ENCODE results near the gene SREBF1. TPM values are rescaled to one million over a fixed set of nuclear protein-coding genes. Genes with fewer than 3 reads are reported as not detected.
A peak's percentile ranks its signal among the peaks of the same experiment; 100 is the strongest.

The SREBF1 gene
- total and polyA plus RNA-seq, 2 experiments from 2014 or later: 39.6 to 85.3 TPM

DNA sequence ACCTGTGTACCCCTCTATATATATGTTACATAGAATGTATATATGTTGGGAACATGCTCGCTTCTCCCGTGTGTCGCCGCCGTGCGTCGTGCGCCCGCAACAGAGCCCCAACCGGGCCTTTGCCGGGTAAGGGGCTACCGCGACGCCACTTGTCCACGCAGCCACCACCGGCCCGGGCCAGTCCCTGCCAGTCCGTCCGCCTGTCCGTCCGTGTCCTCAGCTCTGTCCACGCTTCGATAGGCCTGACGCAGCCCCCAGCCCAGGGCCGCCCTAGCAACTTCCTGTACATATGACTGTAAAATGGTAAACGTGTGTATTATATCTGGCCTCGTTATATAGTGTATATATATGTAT lies 25.9 kb downstream of the SREBF1 start:
- Mint-ChIP-seq H3K27ac (no peak overlapping the region), H3K36me3 (ENCODE audit: low read depth) (peaks cover 24% of the 10 kb centered on the region), H3K4me1 (peaks cover 18% of the 10 kb centered on the region), H3K9me3 (no peaks in the 10 kb centered on the region), H3K4me3 (peak overlapping the region; percentile 70), H3K27me3 (ENCODE audit: insufficient read depth, low read depth, poor library complexity) (peaks cover 31% of the 10 kb centered on the region)
- Histone ChIP-seq H3K9me2 (ENCODE audit: insufficient read depth) (no peaks in the 10 kb centered on the region), H3K36me3 (ENCODE audit: insufficient read depth) (no peaks in the 10 kb centered on the region), H3K27ac (ENCODE audit: low read depth) (no peak overlapping the region), H3F3A (replicated peaks; ENCODE audit: low read depth) (peaks cover 19% of the 10 kb centered on the region), H3K4me2 (peak overlapping the region; percentile 96), H3K4me1 (ENCODE audit: insufficient read depth) (peaks cover 20% of the 10 kb centered on the region), H4K20me1 (replicated peaks; ENCODE audit: insufficient read depth) (peaks cover 16% of the 10 kb centered on the region), H2AFZ (no peak overlapping the region), H3K27me3 (ENCODE audit: insufficient read depth) (peaks cover 29% of the 10 kb centered on the region), H3K79me2 (replicated peaks; ENCODE audit: insufficient read depth) (no peaks in the 10 kb centered on the region), H3K4me3 (peak overlapping the region; percentile 82)
- DNase-seq (ENCODE audit: low spot score): no peak
- ATAC-seq: no peak
- no peak for TF ChIP-seq ZNF331 (CRISPR knock-in tag; IDR thresholded peaks at IDR 0.05; ENCODE audit: low read depth)

DNA sequence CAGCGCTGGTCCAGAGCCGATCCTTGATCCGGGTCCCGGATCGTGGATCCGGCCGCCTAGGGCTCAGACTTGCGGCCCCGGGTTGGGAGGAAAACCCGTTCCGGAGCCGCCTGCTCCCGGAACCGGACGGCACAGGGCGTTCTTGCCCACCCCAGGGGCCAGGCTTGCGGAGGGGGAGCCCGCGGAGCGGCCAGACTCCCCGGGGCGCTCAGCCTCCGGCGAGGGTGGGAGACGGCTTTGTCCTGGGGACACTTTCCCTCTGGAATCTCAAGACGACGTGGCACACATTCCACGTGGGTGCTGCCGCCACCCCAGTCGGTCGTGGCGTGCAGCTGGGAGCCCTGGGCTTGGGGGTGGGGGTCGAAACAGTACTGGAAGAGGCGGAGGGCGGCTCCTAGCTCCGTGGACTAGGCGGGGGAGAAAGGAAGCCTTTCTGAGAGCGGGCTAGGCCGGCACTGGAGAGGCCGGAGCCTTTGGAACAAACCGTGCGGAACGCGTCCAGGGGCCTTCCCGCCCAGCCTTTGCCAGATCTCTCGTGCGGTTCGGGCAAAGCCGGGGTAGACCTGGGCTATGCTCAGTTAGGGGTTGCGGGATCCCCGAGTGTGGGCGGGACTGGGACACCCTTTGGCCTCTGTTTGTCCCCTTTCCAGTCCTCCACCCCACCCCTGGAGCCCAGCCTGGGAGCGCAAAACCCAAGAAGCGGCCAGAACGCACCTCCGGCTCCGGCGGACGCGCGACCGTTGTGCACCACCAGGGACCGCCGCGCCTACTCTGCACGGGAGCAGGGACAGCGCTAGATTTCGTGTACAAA lies 26.5 kb downstream of the SREBF1 start:
- DNase-seq (ENCODE audit: low spot score): peak; percentile 91
- peak overlapping the region; percentile 70 for H3K4me3 Mint-ChIP-seq

More for the DNA sequence above, 26.5 kb downstream of the SREBF1 start:
- peak overlapping the region; percentile 82 for H3K4me3 ChIP-seq
- peak overlapping the region; percentile 96 for H3K4me2 ChIP-seq
- no peak overlapping the region for H3K27ac ChIP-seq (ENCODE audit: low read depth)
- peak; percentile 65 for ATAC-seq
- H2AFZ ChIP-seq: peak overlapping the region; percentile 59; the same call in 1 of the 2 replicates
- no peaks in the 10 kb centered on the region for H3K36me3 ChIP-seq (ENCODE audit: insufficient read depth)
- H3K9me2 ChIP-seq (ENCODE audit: insufficient read depth): no peaks in the 10 kb centered on the region
- H3K79me2 ChIP-seq (replicated peaks; ENCODE audit: insufficient read depth): no peaks in the 10 kb centered on the region
- H3K27me3 Mint-ChIP-seq (ENCODE audit: insufficient read depth, low read depth, poor library complexity): peaks cover 31% of the 10 kb centered on the region
- TF ChIP-seq, protein P1, sequence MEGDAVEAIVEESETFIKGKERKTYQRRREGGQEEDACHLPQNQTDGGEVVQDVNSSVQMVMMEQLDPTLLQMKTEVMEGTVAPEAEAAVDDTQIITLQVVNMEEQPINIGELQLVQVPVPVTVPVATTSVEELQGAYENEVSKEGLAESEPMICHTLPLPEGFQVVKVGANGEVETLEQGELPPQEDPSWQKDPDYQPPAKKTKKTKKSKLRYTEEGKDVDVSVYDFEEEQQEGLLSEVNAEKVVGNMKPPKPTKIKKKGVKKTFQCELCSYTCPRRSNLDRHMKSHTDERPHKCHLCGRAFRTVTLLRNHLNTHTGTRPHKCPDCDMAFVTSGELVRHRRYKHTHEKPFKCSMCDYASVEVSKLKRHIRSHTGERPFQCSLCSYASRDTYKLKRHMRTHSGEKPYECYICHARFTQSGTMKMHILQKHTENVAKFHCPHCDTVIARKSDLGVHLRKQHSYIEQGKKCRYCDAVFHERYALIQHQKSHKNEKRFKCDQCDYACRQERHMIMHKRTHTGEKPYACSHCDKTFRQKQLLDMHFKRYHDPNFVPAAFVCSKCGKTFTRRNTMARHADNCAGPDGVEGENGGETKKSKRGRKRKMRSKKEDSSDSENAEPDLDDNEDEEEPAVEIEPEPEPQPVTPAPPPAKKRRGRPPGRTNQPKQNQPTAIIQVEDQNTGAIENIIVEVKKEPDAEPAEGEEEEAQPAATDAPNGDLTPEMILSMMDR (conservative IDR thresholded peaks at IDR 0.05; ENCODE audit: low read depth in 2 of 2): 0 out of 4 replicates have a peak, but pooled peaks of 1 of the 2 experiments have one; percentile 11
- TF ChIP-seq ZNF331 (CRISPR knock-in tag; IDR thresholded peaks at IDR 0.05; ENCODE audit: low read depth): no peak
- no peak for TF ChIP-seq JUNB (IDR thresholded peaks at IDR 0.05; ENCODE audit: unreplicated experiment)
- TF ChIP-seq REST (IDR thresholded peaks at IDR 0.05; ENCODE audit: unreplicated experiment): no peak
- TF ChIP-seq CREB1 (CRISPR knock-in tag; IDR thresholded peaks at IDR 0.05; ENCODE audit: low read depth): peak; percentile 56
- peak; percentile 35 for TF ChIP-seq POLR2AphosphoS5 (IDR thresholded peaks at IDR 0.05; ENCODE audit: low read depth)
- TF ChIP-seq NANOG (IDR thresholded peaks at IDR 0.05; ENCODE audit: borderline replicate concordance): no peak
- TF ChIP-seq EZH2phosphoT487 (IDR thresholded peaks at IDR 0.05; ENCODE audit: unreplicated experiment): no peak
- H3F3A ChIP-seq (replicated peaks; ENCODE audit: low read depth): peaks cover 19% of the 10 kb centered on the region
- H3K36me3 Mint-ChIP-seq (ENCODE audit: low read depth): peaks cover 19% of the 10 kb centered on the region; the same call in 2 of the 3 replicates
- peaks cover 29% of the 10 kb centered on the region for H3K27me3 ChIP-seq (ENCODE audit: insufficient read depth)
- no peaks in the 10 kb centered on the region; the same call in 2 of the 3 replicates for H3K9me3 Mint-ChIP-seq
- H4K20me1 ChIP-seq (replicated peaks; ENCODE audit: insufficient read depth): peaks cover 12% of the 10 kb centered on the region
- H3K4me1 ChIP-seq (ENCODE audit: insufficient read depth): peaks cover 20% of the 10 kb centered on the region
- H3K4me1 Mint-ChIP-seq: peaks cover 18% of the 10 kb centered on the region
- no peak overlapping the region for H3K27ac Mint-ChIP-seq
